NCI-H2171 (cell line): ENCODE results near the gene ZBTB16.

Experiments
- DNase-seq: peaks from one replicate; lab custom pipeline; 2025; lab: John Stamatoyannopoulos, UW

ZBTB16 gene

DNA sequence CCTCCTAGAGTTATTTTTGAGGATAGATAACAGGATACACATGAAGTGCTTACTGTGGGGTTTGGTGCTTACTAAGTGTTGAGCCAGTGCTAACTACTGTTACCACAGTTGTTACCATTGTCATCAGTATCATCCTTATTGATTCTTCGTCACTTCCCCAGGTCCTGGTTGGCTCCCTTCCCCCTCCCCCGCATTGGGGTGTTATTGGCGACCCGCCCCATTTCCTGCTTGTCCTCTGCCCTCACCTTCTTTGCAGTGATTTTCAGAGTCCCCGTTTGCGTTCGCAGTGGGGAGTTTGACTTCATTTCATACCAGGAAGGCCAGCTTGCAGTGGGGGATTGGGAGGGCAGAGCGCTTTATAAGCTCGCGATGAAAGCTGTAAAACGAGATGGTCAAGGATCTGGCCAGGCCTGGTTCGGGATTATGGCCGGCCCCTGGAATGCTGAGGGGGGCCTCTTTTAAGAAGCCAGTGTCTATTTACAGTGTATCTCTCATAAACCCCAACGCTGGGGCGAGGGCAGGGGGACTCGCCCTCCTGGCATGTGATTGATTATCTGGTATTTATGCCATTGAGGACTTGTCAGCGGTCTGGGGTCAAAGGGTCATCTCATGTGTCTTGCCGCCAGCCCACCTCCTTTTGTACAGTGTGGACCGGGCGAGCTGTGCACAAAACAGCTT, 152.1 kb downstream of the ZBTB16 start:
- no peak for DNase-seq

GRCh38 chr11:114213622-114214021, 154.1 kb downstream of the ZBTB16 start:
- DNase-seq = no peak

GRCh38 chr11:114215428-114215827, 155.9 kb downstream of the ZBTB16 start:
- DNase-seq = no peak

- DNase-seq = no peak
Measured at GRCh38 chr11:114215871-114216795, 156.6 kb downstream of the ZBTB16 start.

DNA sequence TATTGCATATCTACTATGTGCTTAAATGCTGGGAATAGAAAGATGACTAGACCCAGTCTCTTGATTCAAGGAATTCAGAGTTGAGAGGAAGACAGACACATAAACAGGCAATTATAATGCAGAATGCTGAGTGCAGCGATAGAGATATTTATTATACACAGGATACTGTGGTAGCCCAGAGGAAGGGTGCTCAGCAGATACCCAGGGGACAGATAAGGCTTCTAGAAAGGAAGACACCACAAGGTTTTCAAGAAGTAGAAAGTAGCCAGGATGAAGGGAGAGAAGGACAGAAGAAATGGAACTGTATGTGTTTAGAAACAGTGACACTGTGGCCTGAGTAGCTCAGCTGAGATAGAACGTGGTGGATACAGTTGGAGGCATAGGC, 157.3 kb downstream of the ZBTB16 start:
- DNase-seq = no peak

- no peak for DNase-seq
Measured at GRCh38 chr11:114218508-114218907, 159.0 kb downstream of the ZBTB16 start.

GRCh38 chr11:114219559-114220349, 160.2 kb downstream of the ZBTB16 start:
- DNase-seq = no peak

GRCh38 chr11:114221037-114221436, 161.5 kb downstream of the ZBTB16 start:
- no peak for DNase-seq

- DNase-seq = no peak
Measured at GRCh38 chr11:114225661-114226060, 166.2 kb downstream of the ZBTB16 start.

DNA sequence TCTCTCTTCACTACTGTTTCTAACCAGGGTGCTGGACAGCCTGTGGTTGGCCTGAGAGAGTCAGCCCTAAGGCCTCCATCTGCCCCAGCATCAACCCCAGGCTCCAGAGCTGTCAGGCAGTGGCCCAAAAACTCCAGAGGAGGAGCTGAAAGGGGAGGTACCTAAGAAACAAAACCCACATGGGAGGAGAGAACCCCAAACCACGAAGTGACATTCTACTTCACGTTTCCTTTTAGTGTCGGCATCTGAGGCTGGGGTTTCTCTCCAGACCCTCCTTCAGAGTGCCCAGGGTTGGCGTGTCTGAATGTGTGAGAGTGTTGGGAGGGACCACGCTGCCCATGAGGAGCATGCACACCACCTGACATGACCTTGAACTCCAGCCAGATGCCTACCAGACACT, 166.8 kb downstream of the ZBTB16 start:
- no peak for DNase-seq

DNA sequence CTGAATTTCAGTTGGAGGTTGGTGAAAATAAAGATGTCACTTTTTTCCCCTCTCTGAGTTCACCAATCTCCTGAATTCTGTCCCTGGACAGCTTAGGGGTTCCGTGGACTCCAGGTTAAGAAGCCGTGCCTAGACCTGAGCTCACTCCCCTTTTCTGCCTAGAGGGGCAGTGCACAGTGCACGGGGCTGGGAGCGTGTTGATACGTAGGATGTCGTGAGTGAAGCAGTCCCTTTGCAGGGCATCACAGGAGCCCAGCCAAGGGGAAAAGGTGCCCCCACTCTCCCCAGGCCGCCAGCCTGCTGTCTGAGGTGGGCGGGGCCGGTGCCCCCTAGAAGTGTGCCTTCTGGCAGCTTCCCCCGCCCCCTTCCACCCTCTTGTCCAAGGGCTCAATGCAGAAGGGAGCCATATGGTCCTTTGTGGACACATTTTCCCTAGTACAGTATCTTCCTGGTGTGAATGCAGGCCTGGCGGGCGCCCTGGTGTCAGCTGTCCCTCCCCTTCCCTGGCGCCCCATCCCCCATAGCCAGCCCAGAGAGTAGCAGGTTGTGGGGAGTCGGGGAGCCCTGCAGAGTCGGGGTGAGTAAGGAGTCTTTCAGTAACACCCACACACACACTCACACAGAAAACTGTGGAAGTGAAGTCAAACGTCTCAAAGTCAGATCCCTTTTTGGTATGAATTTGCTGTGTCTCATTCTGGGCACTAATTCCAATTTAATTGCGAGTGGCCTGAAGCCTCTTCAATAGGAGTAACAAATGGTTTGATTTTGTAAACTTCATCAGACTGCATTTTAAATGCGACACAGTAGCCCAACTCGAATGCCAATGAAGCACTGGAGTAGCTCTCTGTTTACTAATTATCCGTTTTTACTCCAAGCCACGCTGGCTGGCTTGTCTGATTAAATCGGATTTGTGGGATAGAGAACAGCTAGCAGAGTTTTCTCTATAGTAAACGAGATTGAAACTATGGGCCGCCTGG, 169.2 kb downstream of the ZBTB16 start:
- DNase-seq = peak; percentile 57

- DNase-seq = no peak
Measured at GRCh38 chr11:114230031-114230704, 170.7 kb downstream of the ZBTB16 start.

DNA sequence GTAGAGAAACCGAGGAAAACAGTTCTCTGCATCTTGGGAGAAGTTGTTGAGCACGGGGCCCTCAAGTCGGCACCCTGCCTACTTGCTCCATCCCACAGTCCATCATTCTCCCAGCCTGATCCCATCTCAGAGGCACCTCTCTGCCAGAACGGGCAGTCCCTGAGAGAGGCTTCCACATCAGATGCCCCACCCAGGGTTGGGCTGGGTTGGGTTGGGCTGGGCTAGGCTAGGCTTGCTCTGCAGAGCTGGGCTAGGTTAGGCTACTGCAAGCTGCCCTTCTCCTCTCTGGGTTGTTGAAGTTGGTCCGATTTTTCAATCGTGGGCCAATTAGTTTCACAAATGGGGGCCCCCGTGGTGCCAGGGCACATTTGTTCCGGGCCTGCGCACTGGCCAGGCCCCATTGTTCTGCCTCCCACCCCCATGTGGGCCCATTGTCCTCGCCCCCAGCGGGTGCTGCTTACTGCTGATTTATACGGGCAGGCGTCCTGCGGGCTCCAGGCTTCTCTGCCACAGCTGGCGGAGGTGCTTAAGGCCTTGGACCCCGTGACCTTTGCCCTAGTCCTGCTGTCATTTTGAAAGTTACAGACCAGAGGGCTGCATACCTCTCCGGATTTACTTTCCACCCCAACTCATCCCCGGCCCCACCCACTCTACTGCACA, 173.0 kb downstream of the ZBTB16 start:
- DNase-seq = no peak

DNA sequence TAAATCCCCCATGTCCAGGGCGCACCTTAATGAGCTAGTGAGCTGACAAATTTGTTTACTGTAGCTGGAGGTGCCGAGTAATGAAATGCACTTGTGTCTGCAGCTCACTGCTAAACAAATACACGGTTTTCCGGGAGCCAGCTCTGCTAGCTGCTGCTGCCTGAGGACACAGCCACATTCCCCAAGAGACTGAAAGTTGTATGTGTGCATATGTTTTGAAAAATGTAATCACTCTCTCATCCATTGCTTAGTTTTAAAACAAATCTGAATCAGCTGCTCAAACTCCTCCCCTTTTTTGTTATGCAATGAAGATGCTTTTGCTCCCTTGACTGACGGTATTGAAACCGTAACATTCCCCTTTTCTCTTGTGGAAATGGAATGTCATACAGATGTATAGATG, 174.2 kb downstream of the ZBTB16 start:
- peak; percentile 4 for DNase-seq

DNA sequence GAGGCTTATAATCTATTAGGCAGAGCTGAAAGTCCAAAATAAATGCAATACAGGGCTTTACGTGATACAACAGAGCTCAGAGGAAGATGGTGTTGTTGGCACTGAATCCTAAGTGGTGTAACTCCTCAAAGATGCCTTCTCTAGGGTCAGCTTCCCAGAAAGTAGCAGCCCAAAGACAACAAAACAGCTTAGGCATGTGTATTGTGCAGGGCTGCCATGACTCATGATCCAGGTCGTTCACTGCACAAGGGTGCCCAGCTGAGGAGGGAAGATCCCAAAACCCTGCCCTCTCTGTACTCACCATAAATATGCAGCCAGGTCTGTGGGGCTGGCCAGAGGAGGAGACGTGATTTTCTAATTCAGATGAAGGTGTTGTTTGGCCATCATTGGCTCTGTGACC, 177.3 kb downstream of the ZBTB16 start:
- no peak for DNase-seq

GRCh38 chr11:114237321-114238280, 178.1 kb downstream of the ZBTB16 start:
- DNase-seq = no peak

DNA sequence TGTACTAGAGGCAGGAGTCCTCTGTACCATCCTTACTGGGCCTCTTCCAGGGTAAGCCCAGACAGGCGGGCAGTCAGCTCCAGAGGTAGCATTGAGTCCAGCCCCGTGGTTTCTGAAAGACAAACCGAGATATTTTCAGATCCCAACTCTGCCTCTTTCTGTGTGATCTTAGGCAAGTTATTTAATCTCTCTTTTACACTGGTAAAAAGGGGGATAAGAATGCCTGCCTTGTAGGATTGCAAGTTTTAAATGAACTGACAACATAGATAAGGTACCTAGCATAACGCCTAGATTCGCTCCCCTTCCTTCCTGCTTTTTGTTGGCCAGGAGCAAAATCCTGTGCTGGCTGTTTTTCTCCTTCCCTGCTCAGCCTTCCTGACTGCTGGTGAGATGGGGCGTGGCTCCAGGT, 180.2 kb downstream of the ZBTB16 start:
- no peak for DNase-seq

DNA sequence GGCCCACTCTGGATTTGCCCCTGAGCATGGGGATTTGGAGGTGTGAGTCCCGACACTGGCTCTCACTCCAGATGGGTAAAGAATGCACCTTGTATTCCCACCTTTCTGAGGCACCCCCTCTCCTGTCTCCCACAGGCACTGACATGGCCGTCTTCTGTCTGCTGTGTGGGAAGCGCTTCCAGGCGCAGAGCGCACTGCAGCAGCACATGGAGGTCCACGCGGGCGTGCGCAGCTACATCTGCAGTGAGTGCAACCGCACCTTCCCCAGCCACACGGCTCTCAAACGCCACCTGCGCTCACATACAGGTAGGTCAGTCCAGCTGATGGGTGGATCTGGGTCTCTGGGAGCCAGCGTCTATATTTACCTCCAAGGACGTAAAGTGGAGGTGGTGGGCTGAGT, 182.5 kb downstream of the ZBTB16 start:
- DNase-seq = no peak
